ENCODE results near the gene PRR36. TPM values are rescaled to one million over a fixed set of nuclear protein-coding genes. Genes with fewer than 3 reads are reported as not detected.
"Not testable (repeated sequence)": the region's sequence is repeated elsewhere in the genome, so short reads cannot be mapped to it uniquely, and the experiment has no call there.

The PRR36 gene
- total RNA-seq, 1 donor, result not detected

- H3K79me2 ChIP-seq (ENCODE audit: insufficient read depth, low read length), result peaks cover 17% of the 10 kb centered on the region
- no peak for TF ChIP-seq CTCF (IDR thresholded peaks at IDR 0.05; ENCODE audit: extremely low read depth, low read depth, low read length)
Measured at GRCh38 chr19:7919610-7920518, 45.7 kb upstream of the PRR36 start, which contains the start of gene SNAPC2. Gene SNAPC2 (plus strand): TSS chr19:7920338. CDS start chr19:7920367, 29 bp downstream.

GRCh38 chr19:7918615-7919421 is 44.6 kb upstream of the PRR36 start:
- Histone ChIP-seq H3K4me1 (ENCODE audit: insufficient read depth, low read length) (peaks cover 21% of the 10 kb centered on the region), H3K27me3 (ENCODE audit: insufficient read depth, low read length) (peaks cover 26% of the 10 kb centered on the region), H3K27ac (ENCODE audit: low read depth, low read length) (no peak overlapping the region), H3K36me3 (ENCODE audit: insufficient read depth, low read length) (peaks cover 14% of the 10 kb centered on the region), H3K9me3 (ENCODE audit: low read depth, low read length) (no peaks in the 10 kb centered on the region), H3K79me2 (ENCODE audit: insufficient read depth, low read length) (peaks cover 17% of the 10 kb centered on the region), H4K20me1 (ENCODE audit: insufficient read depth, low read length) (peaks cover 9% of the 10 kb centered on the region), H3K4me3 (ENCODE audit: insufficient read depth, low read length) (no peak overlapping the region), H2AFZ (ENCODE audit: low read length) (no peak overlapping the region), H3K4me2 (ENCODE audit: insufficient read depth, low read length) (no peak overlapping the region)
- no peak for TF ChIP-seq CTCF (IDR thresholded peaks at IDR 0.05; ENCODE audit: extremely low read depth, low read depth, low read length)
- peak; percentile 73 for DNase-seq (ENCODE audit: insufficient read length, low spot score, missing footprints)

More at GRCh38 chr19:7919610-7920518, 45.7 kb upstream of the PRR36 start, which contains the start of gene SNAPC2:
- peak; percentile 100 for DNase-seq (ENCODE audit: insufficient read length, low spot score, missing footprints)
- peak within 1 kb of the TSS; percentile 91 for H3K4me2 ChIP-seq (ENCODE audit: insufficient read depth, low read length)
- peak within 1 kb of the TSS; percentile 91 for H3K27ac ChIP-seq (ENCODE audit: low read depth, low read length)
- peaks cover 9% of the 10 kb centered on the region for H4K20me1 ChIP-seq (ENCODE audit: insufficient read depth, low read length)
- H3K4me1 ChIP-seq (ENCODE audit: insufficient read depth, low read length), result peaks cover 21% of the 10 kb centered on the region
- peaks cover 26% of the 10 kb centered on the region for H3K27me3 ChIP-seq (ENCODE audit: insufficient read depth, low read length)
- H3K4me3 ChIP-seq (ENCODE audit: insufficient read depth, low read length), result peak within 1 kb of the TSS; percentile 80
- H3K36me3 ChIP-seq (ENCODE audit: insufficient read depth, low read length), result peaks cover 14% of the 10 kb centered on the region
- H3K9me3 ChIP-seq (ENCODE audit: low read depth, low read length), result no peaks in the 10 kb centered on the region
- H2AFZ ChIP-seq (ENCODE audit: low read length), result peak within 1 kb of the TSS; percentile 85

GRCh38 chr19:7918062-7918614 is 43.9 kb upstream of the PRR36 start:
- Histone ChIP-seq H3K79me2 (ENCODE audit: insufficient read depth, low read length) (peaks cover 15% of the 10 kb centered on the region), H3K4me3 (ENCODE audit: insufficient read depth, low read length) (peak overlapping the region; percentile 63), H3K36me3 (ENCODE audit: insufficient read depth, low read length) (peaks cover 14% of the 10 kb centered on the region), H3K4me2 (ENCODE audit: insufficient read depth, low read length) (peak overlapping the region; percentile 77), H3K27me3 (ENCODE audit: insufficient read depth, low read length) (peaks cover 26% of the 10 kb centered on the region), H3K4me1 (ENCODE audit: insufficient read depth, low read length) (peaks cover 21% of the 10 kb centered on the region)
- not testable (repeated sequence) for H4K20me1 ChIP-seq (ENCODE audit: insufficient read depth, low read length); DNase-seq (ENCODE audit: insufficient read length, low spot score, missing footprints); H2AFZ ChIP-seq (ENCODE audit: low read length); H3K9me3 ChIP-seq (ENCODE audit: low read depth, low read length); H3K27ac ChIP-seq (ENCODE audit: low read depth, low read length)

GRCh38 chr19:7917267-7918061 is 43.3 kb upstream of the PRR36 start:
- no peaks in the 10 kb centered on the region for H3K9me3 ChIP-seq (ENCODE audit: low read depth, low read length)
- peaks cover 21% of the 10 kb centered on the region for H3K4me1 ChIP-seq (ENCODE audit: insufficient read depth, low read length)
- peak; percentile 38 for TF ChIP-seq CTCF (IDR thresholded peaks at IDR 0.05; ENCODE audit: extremely low read depth, low read depth, low read length)
- H3K27me3 ChIP-seq (ENCODE audit: insufficient read depth, low read length), result peaks cover 26% of the 10 kb centered on the region
- H4K20me1 ChIP-seq (ENCODE audit: insufficient read depth, low read length), result peaks cover 9% of the 10 kb centered on the region
- peak overlapping the region; percentile 77 for H3K4me2 ChIP-seq (ENCODE audit: insufficient read depth, low read length)
- peak overlapping the region; percentile 41 for H2AFZ ChIP-seq (ENCODE audit: low read length)
- H3K79me2 ChIP-seq (ENCODE audit: insufficient read depth, low read length), result peaks cover 9% of the 10 kb centered on the region
- no peak overlapping the region for H3K27ac ChIP-seq (ENCODE audit: low read depth, low read length)
- peak overlapping the region; percentile 63 for H3K4me3 ChIP-seq (ENCODE audit: insufficient read depth, low read length)
- peaks cover 12% of the 10 kb centered on the region for H3K36me3 ChIP-seq (ENCODE audit: insufficient read depth, low read length)
- peak; percentile 99 for DNase-seq (ENCODE audit: insufficient read length, low spot score, missing footprints)
